Suprapubic skin (tissue), 3 donors: ENCODE data around the gene PKP1.

ENCODE experiments used
- CTCF ChIP-seq, 2 donors: fragments of 200-600 bp in 1 of 2; fragments of 450-650 bp in 1 of 2; sonication (generic) in 1 of 2; IDR thresholded peaks; one replicate each; pipeline ENCODE4 v1.5.1; 2016 to 2019; ENCODE audit warnings: antibody characterized with exemption in 2 of 2, mild to moderate bottlenecking in 1 of 2, moderate library complexity in 1 of 2
- EP300 ChIP-seq: sonication (generic); formaldehyde crosslinking; IDR thresholded peaks from one replicate; pipeline ENCODE4 v1.6.1; 2017; ENCODE audit warnings: antibody characterized with exemption

- TF ChIP-seq CTCF (IDR thresholded peaks at IDR 0.05) (no peak), EP300 (no peak)
Observed at GRCh38 chr1:201295346-201295745, 12.0 kb downstream of the PKP1 start.
